Uterus (tissue), 2 donors: ENCODE data around the gene SSH2.

ENCODE experiments used
- POLR2A ChIP-seq, 2 donors: fragments of 450-650 bp; IDR thresholded peaks; one replicate each; pipeline ENCODE4 v1.6.1; 2016; ENCODE audit warnings: antibody characterized with exemption in 2 of 2, mild to moderate bottlenecking in 1 of 2, moderate library complexity in 1 of 2
- TF ChIP-seq, protein P1 (sequence below), 4 experiments: fragments of 200-600 bp in 2 of 4; fragments of 450-650 bp in 2 of 4; sonication (generic) in 2 of 4; IDR thresholded peaks; one replicate each; pipeline ENCODE4 v1.5.1; 2016 to 2019; ENCODE audit warnings: antibody characterized with exemption in 4 of 4, mild to moderate bottlenecking in 2 of 4, moderate library complexity in 1 of 4

DNA sequence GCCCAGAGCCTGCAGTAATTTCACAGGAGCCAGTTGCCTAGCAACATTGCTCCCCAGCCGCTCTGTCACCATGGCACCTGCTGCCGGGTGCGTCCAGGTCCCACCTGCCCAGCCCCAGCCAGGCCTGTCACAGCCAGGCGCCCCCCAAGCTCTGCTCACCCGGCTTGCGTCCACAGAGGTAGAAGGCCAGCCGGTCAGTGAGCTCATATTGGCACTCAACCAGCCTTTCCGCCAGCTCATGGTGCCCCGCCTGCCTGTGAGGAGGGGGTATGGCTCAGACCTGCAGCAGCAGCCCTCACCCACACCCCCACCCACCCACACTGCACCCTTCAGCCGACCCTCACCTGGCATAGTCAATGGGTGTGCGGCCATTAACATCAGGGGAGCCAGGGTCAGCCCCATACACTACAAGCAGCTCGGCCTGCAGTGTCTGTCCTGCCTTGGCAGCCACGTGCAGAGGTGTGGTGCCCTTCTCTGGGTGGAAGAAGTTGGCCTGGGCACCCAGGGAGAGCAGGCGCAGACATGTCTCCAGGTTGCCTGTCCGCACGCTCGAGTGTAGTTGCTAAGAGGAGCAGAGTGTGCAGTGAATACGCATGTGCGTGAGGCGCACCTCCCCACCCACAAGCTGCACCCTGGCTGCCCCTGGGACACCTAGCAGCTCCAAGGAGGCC lies 348.3 kb downstream of the SSH2 start:
- no peak for TF ChIP-seq POLR2A (IDR thresholded peaks at IDR 0.05)
- TF ChIP-seq, protein P1, sequence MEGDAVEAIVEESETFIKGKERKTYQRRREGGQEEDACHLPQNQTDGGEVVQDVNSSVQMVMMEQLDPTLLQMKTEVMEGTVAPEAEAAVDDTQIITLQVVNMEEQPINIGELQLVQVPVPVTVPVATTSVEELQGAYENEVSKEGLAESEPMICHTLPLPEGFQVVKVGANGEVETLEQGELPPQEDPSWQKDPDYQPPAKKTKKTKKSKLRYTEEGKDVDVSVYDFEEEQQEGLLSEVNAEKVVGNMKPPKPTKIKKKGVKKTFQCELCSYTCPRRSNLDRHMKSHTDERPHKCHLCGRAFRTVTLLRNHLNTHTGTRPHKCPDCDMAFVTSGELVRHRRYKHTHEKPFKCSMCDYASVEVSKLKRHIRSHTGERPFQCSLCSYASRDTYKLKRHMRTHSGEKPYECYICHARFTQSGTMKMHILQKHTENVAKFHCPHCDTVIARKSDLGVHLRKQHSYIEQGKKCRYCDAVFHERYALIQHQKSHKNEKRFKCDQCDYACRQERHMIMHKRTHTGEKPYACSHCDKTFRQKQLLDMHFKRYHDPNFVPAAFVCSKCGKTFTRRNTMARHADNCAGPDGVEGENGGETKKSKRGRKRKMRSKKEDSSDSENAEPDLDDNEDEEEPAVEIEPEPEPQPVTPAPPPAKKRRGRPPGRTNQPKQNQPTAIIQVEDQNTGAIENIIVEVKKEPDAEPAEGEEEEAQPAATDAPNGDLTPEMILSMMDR (IDR thresholded peaks at IDR 0.05), result no peak
